Vagina (tissue), 2 donors: ENCODE data around the gene SAPCD1. TPM values are rescaled to one million over a fixed set of nuclear protein-coding genes. Genes with fewer than 3 reads are reported as not detected.

Experiments used
- DNase-seq, 2 donors: peaks; one replicate each; pipeline ENCODE4 v3.0.0-alpha.2; 2017; ENCODE audit errors: extremely low spot score in 2 of 2
- H3K27ac ChIP-seq: fragments of 200-600 bp; sonication (generic); one replicate; pipeline ENCODE4 v1.5.1; 2019
- H3K27me3 ChIP-seq: fragments of 200-600 bp; sonication (generic); one replicate; pipeline ENCODE4 v1.5.1; 2019
- H3K36me3 ChIP-seq, 2 donors: fragments of 200-600 bp; sonication (generic); one replicate each; pipeline ENCODE4 v1.5.1; 2017 to 2019
- H3K4me1 ChIP-seq: fragments of 200-600 bp; sonication (generic); one replicate; pipeline ENCODE4 v1.5.1; 2019
- H3K4me3 ChIP-seq, 2 donors: fragments of 200-600 bp; sonication (generic); 1 replicate in 1 of 2; 2 replicates in 1 of 2; pipeline ENCODE4 v1.5.1; 2016 to 2019
- H3K9me3 ChIP-seq: fragments of 200-600 bp; sonication (generic); one replicate; pipeline ENCODE4 v1.5.1; 2019
- CTCF ChIP-seq, 3 experiments: fragments of 450-650 bp in 2 of 3; fragments of 200-600 bp in 1 of 3; sonication (generic) in 1 of 3; IDR thresholded peaks; one replicate each; pipeline ENCODE4 v1.5.1; 2017 to 2019; ENCODE audit warnings: antibody characterized with exemption in 3 of 3, mild to moderate bottlenecking in 2 of 3, moderate library complexity in 2 of 3
- POLR2A ChIP-seq, 2 donors: fragments of 450-650 bp; IDR thresholded peaks; one replicate each; pipeline ENCODE4 v1.6.1; 2017; ENCODE audit warnings: antibody characterized with exemption in 2 of 2, mild to moderate bottlenecking in 2 of 2, moderate library complexity in 2 of 2
- POLR2AphosphoS5 ChIP-seq, 2 donors: sonication (generic); formaldehyde crosslinking; IDR thresholded peaks; one replicate each; pipeline ENCODE4 v1.9.0; 2017; ENCODE audit warnings: antibody characterized with exemption in 2 of 2, mild to moderate bottlenecking in 2 of 2, low read depth in 1 of 2; ENCODE audit not compliant: insufficient read depth in 1 of 2
- intact Hi-C: fragments of 100-400 bp; cut with DNase I; formaldehyde crosslinking; loops from one replicate; pipeline ENCODE4 v1.15.1; 2023
- small RNA-seq: library from RNA; depleted of rRNA; stranded (forward); fragments of <200 nt; gene quantifications from one replicate; pipeline ENCODE3, GENCODE V24; 2016
- total RNA-seq: library from RNA; depleted of rRNA; stranded (reverse); fragments of >200 nt; gene quantifications from one replicate; pipeline ENCODE4 v1.2.3, GENCODE V29; 2016

SAPCD1 gene
- total RNA-seq, 1 donor from 2014 or later: not detected

DNA sequence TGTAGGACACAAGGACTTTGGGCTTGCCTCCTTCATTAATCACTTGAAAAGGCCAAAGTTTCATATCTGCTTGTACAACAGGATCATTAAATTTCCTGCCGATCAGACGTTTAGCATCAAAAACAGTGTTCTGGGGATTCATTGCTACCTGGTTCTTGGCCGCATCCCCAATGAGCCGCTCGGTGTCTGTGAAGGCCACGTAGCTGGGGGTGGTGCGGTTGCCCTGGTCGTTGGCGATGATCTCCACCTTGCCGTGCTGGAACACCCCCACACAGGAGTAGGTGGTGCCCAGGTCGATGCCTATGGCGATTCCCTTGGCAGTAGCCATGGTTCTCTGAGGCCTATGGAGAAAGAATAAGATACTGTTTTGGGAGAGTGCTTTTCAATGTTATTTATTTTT lies 49.2 kb downstream of the SAPCD1 start:
- no peaks in the 10 kb centered on the region for H3K36me3 ChIP-seq
- DNase-seq: no peak
- intact Hi-C loops: loop anchor here (5.0 kb wide), 1 partner anchor 74 kb away; the partner anchor contains the start of gene CLIC1
- no peak overlapping the region for H3K4me3 ChIP-seq
- no peaks in the 10 kb centered on the region for H3K27me3 ChIP-seq
- TF ChIP-seq CTCF (IDR thresholded peaks at IDR 0.05) (no peak), POLR2AphosphoS5 (IDR thresholded peaks at IDR 0.05; ENCODE audit: insufficient read depth in 1 of 2, low read depth in 1 of 2) (no peak), POLR2A (IDR thresholded peaks at IDR 0.05) (no peak)
- H3K27ac ChIP-seq: peak overlapping the region; percentile 100
- H3K4me1 ChIP-seq: peaks cover 22% of the 10 kb centered on the region
- H3K9me3 ChIP-seq: no peaks in the 10 kb centered on the region

DNA sequence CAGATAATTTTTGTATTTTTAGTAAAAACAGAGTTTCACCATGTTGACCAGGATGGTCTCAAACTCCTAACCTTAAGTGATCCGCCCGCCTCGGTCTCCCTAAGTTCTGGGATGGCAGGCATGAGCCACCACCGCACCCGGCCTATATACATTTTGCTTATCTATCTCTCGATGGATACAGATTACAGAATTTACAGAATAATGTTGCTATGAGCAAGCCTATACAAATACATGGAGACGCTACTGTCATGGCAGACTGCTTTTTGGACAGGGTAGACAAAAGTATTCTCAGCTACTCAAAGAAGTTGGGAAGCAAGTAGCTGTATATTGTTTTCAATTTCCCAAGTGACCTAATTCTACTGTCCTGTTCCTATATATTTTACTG lies 51.0 kb downstream of the SAPCD1 start:
- Histone ChIP-seq H3K27me3 (no peaks in the 10 kb centered on the region), H3K27ac (peak overlapping the region; percentile 100), H3K36me3 (no peaks in the 10 kb centered on the region), H3K9me3 (no peaks in the 10 kb centered on the region), H3K4me1 (peaks cover 27% of the 10 kb centered on the region), H3K4me3 (no peak overlapping the region)
- no peak for TF ChIP-seq POLR2AphosphoS5 (IDR thresholded peaks at IDR 0.05; ENCODE audit: insufficient read depth in 1 of 2, low read depth in 1 of 2)
- no peak for TF ChIP-seq CTCF (IDR thresholded peaks at IDR 0.05)
- TF ChIP-seq POLR2A (IDR thresholded peaks at IDR 0.05): no peak
- intact Hi-C loops: loop anchor here (5.0 kb wide), 1 partner anchor 76 kb away; the partner anchor contains the start of gene CLIC1
- DNase-seq: no peak

Small RNA genes lying within 50 kb of the gene (small RNA-seq; reads per million reads assigned to genes)
- gene LY6G6D (not detected), gene MSH5-SAPCD1 (not detected), gene RF00019 (not detected), gene RNU6-850P (not detected), gene SAPCD1 (not detected)

Other genes starting within 250 kb of the SAPCD1 start
- not detected for gene MCCD1, start 233.7 kb upstream of the SAPCD1 start, total RNA-seq
- gene DDX39B, start 220.7 kb upstream of the SAPCD1 start, total RNA-seq: 299 TPM
- gene ATP6V1G2, start 216.0 kb upstream of the SAPCD1 start, total RNA-seq: 5.4 TPM
- 14.2 TPM for gene NFKBIL1, start 215.0 kb upstream of the SAPCD1 start, total RNA-seq
- not detected for gene LTA, start 190.4 kb upstream of the SAPCD1 start, total RNA-seq
- gene TNF, start 187.1 kb upstream of the SAPCD1 start, total RNA-seq: not detected
- 5.4 TPM for gene LTB, start 180.2 kb upstream of the SAPCD1 start, total RNA-seq
- not detected for gene LST1, start 176.4 kb upstream of the SAPCD1 start, total RNA-seq
- not detected for gene NCR3, start 169.7 kb upstream of the SAPCD1 start, total RNA-seq
- gene AIF1, start 147.4 kb upstream of the SAPCD1 start, total RNA-seq: 25.0 TPM
- gene PRRC2A, start 141.9 kb upstream of the SAPCD1 start, total RNA-seq: 74.6 TPM
- 139 TPM for gene BAG6, start 110.0 kb upstream of the SAPCD1 start, total RNA-seq
- gene APOM, start 106.8 kb upstream of the SAPCD1 start, total RNA-seq: not detected
- 15.2 TPM for gene C6orf47, start 101.9 kb upstream of the SAPCD1 start, total RNA-seq
- gene GPANK1, start 97.7 kb upstream of the SAPCD1 start, total RNA-seq: 16.9 TPM
- gene CSNK2B, start 96.6 kb upstream of the SAPCD1 start, total RNA-seq: 219 TPM
- 7.4 TPM for gene LY6G5B, start 92.7 kb upstream of the SAPCD1 start, total RNA-seq
- gene LY6G5C, start 81.6 kb upstream of the SAPCD1 start, total RNA-seq: 1.7 TPM
- gene ABHD16A, start 59.3 kb upstream of the SAPCD1 start, total RNA-seq: 53.0 TPM
- not detected for gene LY6G6F, start 55.8 kb upstream of the SAPCD1 start, total RNA-seq
- gene LY6G6D, start 47.3 kb upstream of the SAPCD1 start, total RNA-seq: not detected
- not detected for gene LY6G6C, start 40.9 kb upstream of the SAPCD1 start, total RNA-seq
- not detected for gene MPIG6B, start 39.3 kb upstream of the SAPCD1 start, total RNA-seq
- gene DDAH2, start 33.4 kb upstream of the SAPCD1 start, total RNA-seq: 108 TPM
- 250 TPM for gene CLIC1, start 26.1 kb upstream of the SAPCD1 start, total RNA-seq
- 11.0 TPM for gene MSH5, start 22.7 kb upstream of the SAPCD1 start, total RNA-seq
- 0.74 TPM for gene VWA7, start 14.7 kb downstream of the SAPCD1 start, total RNA-seq
- 39.8 TPM for gene VARS1, start 33.1 kb downstream of the SAPCD1 start, total RNA-seq
- 51.6 TPM for gene LSM2, start 44.3 kb downstream of the SAPCD1 start, total RNA-seq
- gene HSPA1L, start 52.6 kb downstream of the SAPCD1 start, total RNA-seq: 0.98 TPM
- 345 TPM for gene HSPA1A, start 52.9 kb downstream of the SAPCD1 start, total RNA-seq
- gene HSPA1B, start 65.1 kb downstream of the SAPCD1 start, total RNA-seq: 466 TPM
- gene NEU1, start 100.2 kb downstream of the SAPCD1 start, total RNA-seq: 26.0 TPM
- gene SLC44A4, start 116.3 kb downstream of the SAPCD1 start, total RNA-seq: 5.9 TPM
- 45.2 TPM for gene EHMT2, start 135.0 kb downstream of the SAPCD1 start, total RNA-seq
- gene ZBTB12, start 139.4 kb downstream of the SAPCD1 start, total RNA-seq: 1.7 TPM
- 2.9 TPM for gene C2, start 165.1 kb downstream of the SAPCD1 start, total RNA-seq
- 9.6 TPM for gene CFB, start 183.4 kb downstream of the SAPCD1 start, total RNA-seq
- gene NELFE, start 196.3 kb downstream of the SAPCD1 start, total RNA-seq: 100 TPM
- gene SKIC2, start 196.5 kb downstream of the SAPCD1 start, total RNA-seq: 35.4 TPM
- gene DXO, start 209.5 kb downstream of the SAPCD1 start, total RNA-seq: 15.5 TPM
- gene C4A, start 219.4 kb downstream of the SAPCD1 start, total RNA-seq: 31.4 TPM